ENCODE results near the gene ITPR1.

DNA sequence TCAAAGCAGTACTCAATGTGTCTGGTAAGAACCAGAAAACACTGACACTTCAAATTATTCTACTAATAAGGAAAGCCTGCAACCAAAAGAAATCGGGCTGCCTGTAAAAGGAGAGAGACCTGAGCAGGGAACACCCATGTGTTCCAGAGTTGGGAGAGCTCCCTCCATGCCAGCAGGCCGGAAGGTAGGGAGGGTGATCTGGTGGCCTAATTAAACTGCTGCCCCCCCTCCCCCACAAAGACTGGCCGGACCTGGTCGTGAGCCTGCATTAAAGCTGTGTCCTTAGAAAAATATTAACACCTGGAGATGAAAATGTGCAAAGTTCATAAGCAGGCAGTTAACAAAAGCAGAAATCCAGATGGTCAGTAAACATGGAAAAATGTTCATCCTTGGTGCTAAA, 315.5 kb downstream of the ITPR1 start:
- TF ChIP-seq, protein P1, sequence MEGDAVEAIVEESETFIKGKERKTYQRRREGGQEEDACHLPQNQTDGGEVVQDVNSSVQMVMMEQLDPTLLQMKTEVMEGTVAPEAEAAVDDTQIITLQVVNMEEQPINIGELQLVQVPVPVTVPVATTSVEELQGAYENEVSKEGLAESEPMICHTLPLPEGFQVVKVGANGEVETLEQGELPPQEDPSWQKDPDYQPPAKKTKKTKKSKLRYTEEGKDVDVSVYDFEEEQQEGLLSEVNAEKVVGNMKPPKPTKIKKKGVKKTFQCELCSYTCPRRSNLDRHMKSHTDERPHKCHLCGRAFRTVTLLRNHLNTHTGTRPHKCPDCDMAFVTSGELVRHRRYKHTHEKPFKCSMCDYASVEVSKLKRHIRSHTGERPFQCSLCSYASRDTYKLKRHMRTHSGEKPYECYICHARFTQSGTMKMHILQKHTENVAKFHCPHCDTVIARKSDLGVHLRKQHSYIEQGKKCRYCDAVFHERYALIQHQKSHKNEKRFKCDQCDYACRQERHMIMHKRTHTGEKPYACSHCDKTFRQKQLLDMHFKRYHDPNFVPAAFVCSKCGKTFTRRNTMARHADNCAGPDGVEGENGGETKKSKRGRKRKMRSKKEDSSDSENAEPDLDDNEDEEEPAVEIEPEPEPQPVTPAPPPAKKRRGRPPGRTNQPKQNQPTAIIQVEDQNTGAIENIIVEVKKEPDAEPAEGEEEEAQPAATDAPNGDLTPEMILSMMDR (conservative IDR thresholded peaks at IDR 0.05; ENCODE audit: low read length), result no peak
- TF ChIP-seq EZH2phosphoT487 (IDR thresholded peaks at IDR 0.05; ENCODE audit: borderline replicate concordance, low read depth, low read length), result no peak
